DMS53 treated with DMSO at 0.1 percent for 48 hours (cell line): Measurements from ENCODE around the gene PIK3R5.
"Not testable (repeated sequence)": the region's sequence is repeated elsewhere in the genome, so short reads cannot be mapped to it uniquely, and the experiment has no call there.

Source experiments
- DNase-seq: peaks from one replicate; lab custom pipeline; 2025; ENCODE audit not compliant: unreplicated experiment; lab: John Stamatoyannopoulos, UW

PIK3R5 gene

GRCh38 chr17:8965394-8966168, at the start of gene PIK3R5:
Gene PIK3R5, minus strand, starts transcription at chr17:8965707. Its CDS starts 54,213 bp downstream, at chr17:8911494.
- no peak for DNase-seq

- DNase-seq, result no peak
Observed at GRCh38 chr17:9011001-9011400, 45.5 kb upstream of the PIK3R5 start.

- no peak for DNase-seq
Observed at GRCh38 chr17:9009737-9010136, 44.2 kb upstream of the PIK3R5 start.

- no peak for DNase-seq
Observed at GRCh38 chr17:9009096-9009495, 43.6 kb upstream of the PIK3R5 start.

GRCh38 chr17:9007052-9007714, 41.7 kb upstream of the PIK3R5 start:
- DNase-seq, result no peak

GRCh38 chr17:9006175-9006767, 40.8 kb upstream of the PIK3R5 start:
- DNase-seq, result no peak

GRCh38 chr17:9004961-9005285, 39.4 kb upstream of the PIK3R5 start:
- no peak for DNase-seq

GRCh38 chr17:9004132-9004960, 38.8 kb upstream of the PIK3R5 start:
- no peak for DNase-seq

- no peak for DNase-seq
Observed at GRCh38 chr17:9003355-9004131, 38.0 kb upstream of the PIK3R5 start.

- no peak for DNase-seq
Observed at GRCh38 chr17:9002606-9003354, 37.3 kb upstream of the PIK3R5 start.

GRCh38 chr17:9002227-9002605, 36.7 kb upstream of the PIK3R5 start:
- DNase-seq, result no peak

- no peak for DNase-seq
Observed at GRCh38 chr17:9001559-9001958, 36.1 kb upstream of the PIK3R5 start.

GRCh38 chr17:8997994-8998628, 32.6 kb upstream of the PIK3R5 start:
- DNase-seq, result peak; percentile 9

GRCh38 chr17:8995711-8996110, 30.2 kb upstream of the PIK3R5 start:
- no peak for DNase-seq

GRCh38 chr17:8994319-8994718, 28.8 kb upstream of the PIK3R5 start:
- peak; percentile 19 for DNase-seq

- DNase-seq, result peak; percentile 3
Observed at GRCh38 chr17:8991514-8992285, 26.2 kb upstream of the PIK3R5 start.

GRCh38 chr17:8988263-8988935, 22.9 kb upstream of the PIK3R5 start:
- not testable (repeated sequence) for DNase-seq

GRCh38 chr17:8986295-8986694, 20.8 kb upstream of the PIK3R5 start:
- no peak for DNase-seq
